M059J (cell line): Measurements from ENCODE around the gene ANTKMT. TPM values are rescaled to one million over a fixed set of nuclear protein-coding genes. Genes with fewer than 3 reads are reported as not detected.
A peak's percentile ranks its signal among the peaks of the same experiment; 100 is the strongest.
"Not testable (repeated sequence)": the region's sequence is repeated elsewhere in the genome, so short reads cannot be mapped to it uniquely, and the experiment has no call there.

Source experiments
- DNase-seq: peaks from one replicate; pipeline ENCODE4 v3.0.0-alpha.2; 2012; ENCODE audit warnings: low read depth
- total RNA-seq: library from RNA; depleted of rRNA; stranded (reverse); fragments of >200 nt; shearing (Covaris generic); gene quantifications from 2 replicates; pipeline ENCODE4 v1.2.3, GENCODE V29; 2014

ANTKMT gene
- total RNA-seq, 1 experiment from 2014 or later = 30.4 TPM

DNA sequence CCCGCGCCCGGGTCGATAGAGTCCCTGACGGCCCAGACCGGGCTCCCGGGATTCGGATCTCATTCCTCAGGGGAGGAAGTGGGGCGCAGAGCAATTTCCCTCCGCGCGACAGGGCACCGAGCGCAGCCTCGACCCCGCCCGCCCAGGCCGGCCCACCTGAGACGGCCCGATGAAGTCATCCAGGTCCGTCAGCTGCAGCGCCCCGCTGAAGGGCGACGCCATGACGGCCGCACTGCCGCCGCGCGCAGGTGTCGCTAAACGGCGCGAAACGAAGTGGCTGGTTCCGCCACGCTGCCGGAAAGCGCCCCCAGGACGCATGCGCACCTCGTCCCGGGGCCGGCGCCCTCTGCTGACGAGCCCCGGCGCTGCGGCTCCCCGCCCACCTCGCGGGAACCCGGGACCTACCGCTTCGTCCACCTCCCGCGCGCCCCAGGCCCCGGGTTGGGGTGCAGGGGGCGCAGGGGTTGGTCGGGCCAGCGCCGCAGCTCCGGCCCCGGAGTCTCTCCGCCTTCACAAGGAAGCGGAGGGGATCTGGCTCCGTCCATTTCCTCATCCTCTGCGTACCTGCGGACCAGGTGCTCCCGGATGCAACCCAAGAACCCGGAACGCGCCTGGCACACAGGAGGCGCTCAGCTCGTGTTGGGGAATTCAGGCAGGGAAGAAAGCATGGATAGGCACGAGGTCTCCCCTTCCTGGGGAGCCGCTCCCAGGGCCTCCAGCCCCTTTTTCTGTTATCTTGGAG is 20.0 kb downstream of the ANTKMT start, which contains the start of gene CIAO3:
CIAO3 (minus strand) TSS at position 234 of the 742 bp plus-strand sequence; CDS start at position 222, 12 bp downstream.
- peak; percentile 82 for DNase-seq

DNA sequence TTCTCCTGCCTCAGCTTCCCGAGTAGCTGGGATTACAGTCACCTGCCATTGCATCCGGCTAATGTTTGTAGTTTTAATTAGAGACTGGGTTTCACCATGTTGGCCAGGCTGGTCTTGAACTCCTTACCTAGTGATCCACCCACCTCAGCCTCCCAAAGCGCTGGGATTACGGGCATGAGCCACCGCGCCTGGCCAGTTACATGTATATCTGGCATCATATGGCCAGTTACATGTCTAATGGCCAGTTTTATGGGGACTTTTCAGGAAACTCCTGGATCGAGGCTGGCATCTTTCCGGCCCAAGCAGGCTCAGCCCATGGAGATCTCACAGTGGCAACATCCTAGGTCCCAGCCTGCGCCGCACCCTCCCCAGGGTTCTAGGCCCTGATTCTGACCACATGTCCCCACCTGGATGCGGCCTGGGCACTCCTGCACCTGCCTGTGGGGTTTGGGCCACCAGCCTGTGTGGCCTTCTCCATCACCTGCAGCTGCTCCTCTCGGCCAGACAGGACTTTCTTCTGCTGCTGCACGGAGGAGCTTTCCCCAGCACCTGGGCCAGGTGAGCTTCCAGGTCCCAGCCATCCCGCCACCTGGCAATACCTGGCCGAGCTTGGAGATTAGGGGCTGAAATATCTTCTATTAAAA is 21.2 kb downstream of the ANTKMT start:
- DNase-seq = no peak

DNA sequence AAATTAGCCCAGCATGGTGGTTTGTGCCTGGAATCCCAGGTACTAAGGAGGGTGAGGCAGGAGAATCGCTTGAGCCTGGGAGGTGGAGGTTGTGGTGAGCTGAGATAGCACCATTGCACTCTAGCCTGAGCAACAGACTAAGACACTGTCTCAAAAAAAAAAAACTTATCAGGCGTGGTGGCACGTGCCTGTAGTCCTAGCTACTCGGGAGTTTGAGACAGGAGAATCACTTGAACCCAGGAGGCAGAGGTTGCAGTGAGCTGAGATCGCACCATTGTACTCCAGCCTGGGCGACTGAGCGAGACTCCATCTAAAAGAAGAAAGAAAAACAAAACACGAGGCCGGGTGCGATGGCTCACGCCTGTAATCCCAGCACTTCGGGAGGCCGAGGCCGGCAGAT is 21.9 kb downstream of the ANTKMT start:
- DNase-seq = not testable (repeated sequence)

DNA sequence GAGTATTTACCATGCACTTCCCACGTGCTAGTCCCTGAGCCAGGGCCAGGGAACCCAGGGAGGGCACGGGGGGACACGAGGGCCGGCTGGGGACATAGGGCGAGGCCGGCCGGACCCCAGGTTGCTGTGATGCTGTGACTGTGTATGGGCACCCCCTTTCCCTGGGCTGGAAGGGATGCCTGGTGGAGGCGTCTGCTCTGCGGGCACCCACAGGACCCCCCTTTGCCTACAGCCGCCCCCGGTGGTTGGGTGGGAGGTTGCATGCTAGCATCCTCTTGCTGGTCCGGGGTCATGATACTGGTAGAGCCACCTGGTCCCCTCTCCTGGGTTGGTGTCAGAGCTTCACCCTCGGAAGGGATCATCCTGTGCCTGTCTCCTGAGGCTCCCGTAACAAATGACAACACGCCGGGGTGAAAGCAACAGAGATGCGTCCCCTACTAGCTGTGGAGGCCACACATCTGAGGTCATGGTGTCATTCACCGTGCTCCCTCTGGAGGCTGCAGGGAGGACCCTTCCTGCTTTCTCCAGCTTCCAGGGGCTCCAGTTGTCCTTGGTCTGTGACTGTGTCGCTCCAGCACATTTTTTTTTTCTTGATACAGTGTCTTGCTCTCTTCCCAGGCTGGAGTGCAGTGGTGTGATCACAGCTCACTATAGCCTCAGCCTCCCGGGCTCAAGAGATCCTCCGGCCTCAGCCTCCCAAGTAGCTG is 23.0 kb downstream of the ANTKMT start:
- DNase-seq = no peak

DNA sequence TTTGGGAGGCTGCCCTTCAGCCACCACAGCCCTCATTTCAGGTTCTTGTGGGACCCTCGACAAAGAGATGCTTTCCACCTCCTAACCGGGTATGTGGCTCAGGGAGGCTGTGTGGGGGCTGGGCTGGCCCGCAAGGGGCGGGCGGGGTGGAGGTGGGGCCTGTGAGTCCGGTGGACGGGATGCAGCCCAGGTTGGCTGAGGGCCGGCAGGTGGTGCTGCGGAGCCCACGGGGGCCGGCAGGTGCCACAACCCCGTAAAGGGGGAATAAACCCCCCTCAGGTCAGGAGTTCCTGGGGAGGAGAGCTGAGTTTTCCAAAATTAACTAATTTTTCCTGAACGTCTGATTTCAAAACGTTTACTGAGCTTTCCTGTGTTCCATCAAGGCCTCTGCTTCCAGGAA is 24.8 kb downstream of the ANTKMT start:
- no peak for DNase-seq

DNA sequence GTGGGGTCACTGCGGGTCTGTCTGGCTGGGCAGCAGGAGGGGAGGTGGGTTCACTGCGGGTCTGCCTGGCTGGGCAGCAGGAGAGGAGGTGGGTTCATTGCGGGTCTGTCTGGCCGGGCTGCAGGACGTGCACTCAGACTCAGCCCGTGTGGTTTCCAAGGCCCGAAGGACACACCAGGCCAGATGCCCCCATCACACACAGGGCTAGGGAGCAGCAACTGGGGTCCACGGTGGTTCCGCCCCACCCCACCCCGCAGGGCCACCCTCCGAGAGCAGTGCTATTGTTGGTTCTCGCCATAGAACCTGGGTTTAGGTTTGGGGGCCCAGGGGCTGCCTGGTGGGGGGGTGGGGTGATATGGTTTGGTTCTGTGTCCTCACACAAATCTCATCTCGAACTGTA is 25.7 kb downstream of the ANTKMT start:
- no peak for DNase-seq

DNA sequence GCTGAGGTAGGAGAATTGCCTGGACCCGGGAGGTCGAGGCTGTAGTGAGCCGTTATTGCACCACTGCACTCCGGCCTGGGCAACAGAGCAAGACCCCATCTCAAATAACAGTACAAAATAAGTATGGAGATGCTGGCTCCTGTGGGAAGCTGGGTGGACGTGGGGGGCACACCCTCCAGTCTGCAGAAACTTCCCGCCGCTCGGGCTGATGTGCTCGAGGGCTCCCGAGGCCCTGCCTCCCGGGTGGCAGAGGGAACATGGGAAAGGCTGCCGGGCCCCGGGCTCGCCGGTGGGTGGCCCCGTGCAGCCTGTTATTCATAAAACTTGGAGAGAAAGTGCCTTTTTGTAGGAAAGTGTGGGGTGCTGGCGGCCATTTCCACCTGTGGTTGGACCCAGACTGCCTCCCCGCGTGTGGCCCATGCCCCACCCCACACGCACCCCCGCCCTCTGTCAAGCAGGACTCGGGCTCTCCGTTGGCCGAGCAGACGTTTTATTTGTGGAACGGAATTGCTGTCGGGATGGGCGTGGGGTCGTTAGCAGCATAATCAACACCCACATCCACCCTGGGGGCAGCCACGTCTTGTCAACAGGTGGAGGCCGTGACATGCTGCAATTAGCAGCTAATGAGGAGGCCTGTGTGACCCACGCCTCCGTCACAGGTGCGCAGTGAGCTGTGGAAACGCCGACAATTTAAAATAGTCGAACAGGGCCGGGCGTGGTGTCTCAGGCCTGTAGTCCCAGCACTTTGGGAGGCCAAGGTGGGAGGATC is 27.2 kb downstream of the ANTKMT start:
- no peak for DNase-seq

DNA sequence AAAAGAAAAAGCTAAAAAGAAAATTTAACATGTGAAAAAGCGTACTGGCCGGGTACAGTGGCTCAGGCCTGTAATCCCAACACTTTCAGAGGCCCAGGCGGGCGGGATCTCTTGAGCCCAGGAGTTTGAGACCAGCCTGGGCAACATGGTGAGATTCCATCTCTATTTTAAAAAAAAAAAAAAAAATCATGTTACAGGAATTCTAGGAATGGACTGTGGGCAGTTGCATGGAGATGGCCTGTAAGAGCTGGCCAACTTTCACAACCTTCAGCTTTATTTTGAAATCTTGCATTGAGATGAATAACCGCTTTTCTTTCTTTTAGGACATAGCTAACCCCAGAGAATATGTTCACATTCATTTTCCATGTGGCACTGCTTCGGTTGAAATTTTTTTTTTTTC is 28.1 kb downstream of the ANTKMT start:
- DNase-seq = peak; percentile 42

DNA sequence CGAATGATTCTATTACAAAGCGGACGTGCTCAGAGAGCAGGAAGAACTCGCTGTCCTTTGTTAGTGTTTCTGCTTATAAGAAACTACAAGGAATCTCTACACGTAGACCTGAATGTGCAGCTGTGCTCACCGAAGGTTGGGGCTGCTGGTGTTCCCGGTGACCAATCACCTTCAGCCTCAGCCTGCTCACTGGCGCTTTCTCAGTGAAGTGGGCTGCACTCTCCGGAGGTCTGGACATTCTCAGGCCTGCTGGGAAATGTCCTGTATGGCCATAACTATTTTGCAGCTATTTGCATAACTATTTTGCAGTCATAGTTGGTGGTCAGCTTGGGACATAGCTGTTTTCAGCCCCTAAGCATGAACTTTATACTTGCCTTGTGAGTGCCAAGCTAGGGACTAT is 29.5 kb downstream of the ANTKMT start:
- no peak for DNase-seq

DNA sequence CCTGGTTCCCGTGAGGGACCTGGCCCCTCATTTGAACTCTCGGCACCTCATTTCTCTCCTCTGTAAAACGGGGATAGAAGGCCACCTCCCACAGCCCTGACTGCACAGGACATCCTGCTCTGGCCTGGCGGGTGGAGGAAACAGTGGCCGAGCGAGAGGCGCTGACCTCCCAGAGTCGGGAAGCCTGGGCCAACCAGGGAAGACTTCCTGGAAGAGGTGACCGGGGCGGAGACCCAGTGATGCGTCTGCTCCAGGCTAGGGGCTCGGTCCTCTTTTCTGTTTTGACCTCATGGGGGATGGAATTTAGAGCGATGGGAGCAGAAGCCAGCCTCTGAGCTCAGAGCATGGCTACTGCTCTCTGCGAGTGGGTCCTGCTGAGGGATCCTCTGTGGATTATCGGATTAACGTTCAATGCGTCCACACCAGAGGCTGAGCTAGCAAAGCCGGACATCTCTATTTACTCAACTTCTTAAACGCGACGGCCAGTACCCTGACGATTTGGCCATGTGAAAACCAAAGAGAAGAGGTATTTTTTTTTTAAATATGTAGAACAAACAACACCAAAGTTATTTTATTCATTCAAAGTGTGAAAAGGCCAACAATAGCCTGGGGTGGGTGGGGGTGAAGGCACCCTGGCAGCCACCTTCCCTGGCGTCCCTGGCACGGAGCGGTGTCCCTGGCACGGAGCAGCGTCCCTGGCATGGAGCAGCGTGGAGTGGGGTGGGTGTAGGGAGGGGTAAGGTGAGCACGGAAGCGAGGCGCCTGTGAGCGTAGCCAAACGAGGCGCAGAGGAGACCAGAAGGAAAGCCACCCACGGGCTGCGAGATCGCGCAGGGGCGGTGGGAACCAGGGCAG is 30.4 kb downstream of the ANTKMT start:
- DNase-seq = no peak

DNA sequence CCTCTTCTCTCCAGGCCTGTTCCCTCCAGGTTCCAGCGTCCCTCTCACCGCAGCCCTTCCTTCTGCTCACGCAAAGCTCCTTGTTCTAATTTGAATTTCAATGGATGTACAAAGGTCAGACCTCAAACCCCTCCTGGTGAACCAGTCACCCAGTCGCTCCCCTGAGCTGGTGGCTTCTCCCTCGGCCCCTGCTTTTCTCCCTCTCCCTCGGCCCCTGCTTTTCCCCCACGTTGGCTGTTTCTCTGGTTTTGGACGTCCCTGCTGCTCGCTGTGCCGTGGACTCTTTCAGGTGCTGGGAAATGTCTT is 31.0 kb downstream of the ANTKMT start:
- no peak for DNase-seq

DNA sequence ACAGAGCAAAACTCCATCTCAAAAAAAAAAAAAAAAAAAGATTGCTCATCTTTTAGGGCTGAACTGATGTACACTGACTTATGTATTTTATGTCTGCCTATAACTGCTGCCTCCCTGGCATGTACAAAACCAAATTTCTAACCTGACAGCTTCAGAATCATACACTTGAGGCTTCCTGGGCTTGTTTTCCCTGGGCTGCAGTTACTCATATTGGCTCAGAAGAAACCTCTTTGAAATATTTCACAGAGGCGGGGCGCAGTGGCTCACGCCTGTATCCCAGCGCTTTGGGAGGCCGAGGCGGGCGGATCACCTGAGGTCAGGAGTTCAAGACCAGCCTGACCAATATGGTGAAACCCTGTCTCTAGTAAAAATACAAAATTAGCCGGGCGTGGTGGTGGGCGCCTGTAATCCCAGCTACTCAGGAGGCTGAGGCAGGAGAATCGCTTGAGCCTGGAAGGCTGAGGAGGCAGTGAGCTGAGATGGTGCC is 33.2 kb downstream of the ANTKMT start:
- DNase-seq = not testable (repeated sequence)

DNA sequence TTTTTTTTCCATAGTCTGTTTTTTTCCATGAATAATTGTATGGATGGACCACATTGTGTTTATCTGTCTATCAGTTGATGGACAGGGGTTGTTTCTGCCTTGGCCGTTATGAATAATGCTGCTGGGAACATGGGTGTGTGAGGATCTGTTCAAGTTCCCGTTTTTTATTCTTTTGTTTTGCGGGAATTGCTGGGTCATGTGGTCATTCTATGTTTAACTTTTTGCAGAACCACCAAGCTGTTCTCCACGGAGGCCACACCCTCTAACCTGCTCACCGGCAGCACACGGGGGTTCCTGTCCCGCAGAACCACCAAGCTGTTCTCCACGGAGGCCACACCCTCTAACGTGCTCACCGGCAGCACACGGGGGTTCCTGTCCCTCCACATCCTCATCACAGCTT is 33.7 kb downstream of the ANTKMT start:
- DNase-seq = no peak

DNA sequence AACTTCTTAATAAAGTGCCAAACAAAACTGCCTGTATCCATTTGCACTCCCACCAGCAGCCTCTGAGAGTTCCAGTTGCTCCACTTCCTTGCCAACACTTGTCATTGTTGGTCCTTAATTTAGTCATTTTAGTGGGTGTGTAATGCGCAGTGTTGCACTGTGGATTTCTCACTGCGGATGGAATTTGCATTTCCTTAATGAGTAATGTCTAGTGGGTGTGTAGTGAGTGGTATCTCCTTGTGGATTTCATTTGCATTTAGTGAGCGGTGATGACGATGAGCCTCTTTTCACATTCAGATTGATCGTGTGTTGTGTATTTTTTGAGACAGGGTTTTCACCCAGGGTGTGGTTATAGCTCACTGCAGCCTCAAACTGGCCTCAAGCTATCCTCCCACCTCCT is 35.5 kb downstream of the ANTKMT start:
- DNase-seq = no peak

DNA sequence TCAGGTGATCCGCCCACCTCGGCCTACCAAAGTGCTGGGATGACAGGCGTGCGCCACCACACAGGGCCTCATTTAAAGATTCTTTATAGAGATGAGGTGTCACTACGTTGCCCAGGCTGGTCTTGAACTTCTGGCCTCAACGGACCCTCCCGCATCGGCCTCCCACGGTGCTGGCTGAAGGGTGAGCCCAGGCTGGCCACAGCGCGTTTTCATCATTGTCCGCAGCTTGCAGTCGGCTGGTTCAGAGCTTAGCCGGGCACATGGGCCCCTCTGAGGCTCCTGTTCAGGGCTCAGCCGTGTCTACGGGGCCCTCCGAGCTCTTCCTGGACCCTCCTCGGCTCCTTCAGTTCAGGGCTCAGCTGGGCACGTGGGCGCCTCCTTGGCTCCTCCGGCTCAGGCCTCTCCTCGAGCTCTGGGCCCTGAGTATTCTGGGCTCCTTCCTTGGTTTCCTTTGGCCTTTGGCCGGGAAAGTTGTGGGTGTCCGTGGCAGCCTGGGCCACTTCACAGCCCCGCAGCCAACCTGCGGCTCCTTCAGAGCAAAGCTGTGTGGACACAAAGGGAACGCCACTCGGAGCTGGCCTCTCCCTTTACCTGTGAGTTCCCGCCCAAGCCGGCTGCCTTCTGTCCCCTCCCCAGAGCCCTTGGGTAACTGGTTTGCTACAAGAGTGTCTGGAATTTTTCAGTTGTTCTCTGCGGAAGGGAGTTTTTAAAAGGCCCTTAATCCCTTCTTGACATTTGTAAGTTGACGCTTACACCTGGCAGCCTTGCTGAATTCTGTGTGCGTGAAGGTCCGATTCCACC is 38.4 kb downstream of the ANTKMT start:
- no peak for DNase-seq

DNA sequence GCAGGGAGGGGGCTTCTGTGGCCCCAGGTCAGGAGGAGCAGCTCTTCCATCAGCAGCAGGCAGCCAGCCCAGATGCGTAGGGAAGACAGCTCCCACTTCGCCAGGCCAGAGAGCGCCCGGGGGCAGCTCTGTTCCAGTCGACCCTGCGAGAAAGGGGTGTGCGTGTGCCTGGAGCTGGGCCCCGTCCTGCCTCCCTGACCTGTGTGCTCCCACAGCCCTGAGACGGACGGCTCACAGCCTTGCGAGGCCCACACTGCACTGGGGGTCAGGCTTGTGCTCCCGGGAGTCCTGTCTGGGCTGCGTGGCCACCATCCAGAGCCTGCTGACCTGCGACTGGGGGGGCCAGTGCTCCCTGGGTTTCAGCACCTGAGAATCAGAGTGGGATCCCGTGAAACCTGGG is 39.1 kb downstream of the ANTKMT start:
- DNase-seq = no peak

DNA sequence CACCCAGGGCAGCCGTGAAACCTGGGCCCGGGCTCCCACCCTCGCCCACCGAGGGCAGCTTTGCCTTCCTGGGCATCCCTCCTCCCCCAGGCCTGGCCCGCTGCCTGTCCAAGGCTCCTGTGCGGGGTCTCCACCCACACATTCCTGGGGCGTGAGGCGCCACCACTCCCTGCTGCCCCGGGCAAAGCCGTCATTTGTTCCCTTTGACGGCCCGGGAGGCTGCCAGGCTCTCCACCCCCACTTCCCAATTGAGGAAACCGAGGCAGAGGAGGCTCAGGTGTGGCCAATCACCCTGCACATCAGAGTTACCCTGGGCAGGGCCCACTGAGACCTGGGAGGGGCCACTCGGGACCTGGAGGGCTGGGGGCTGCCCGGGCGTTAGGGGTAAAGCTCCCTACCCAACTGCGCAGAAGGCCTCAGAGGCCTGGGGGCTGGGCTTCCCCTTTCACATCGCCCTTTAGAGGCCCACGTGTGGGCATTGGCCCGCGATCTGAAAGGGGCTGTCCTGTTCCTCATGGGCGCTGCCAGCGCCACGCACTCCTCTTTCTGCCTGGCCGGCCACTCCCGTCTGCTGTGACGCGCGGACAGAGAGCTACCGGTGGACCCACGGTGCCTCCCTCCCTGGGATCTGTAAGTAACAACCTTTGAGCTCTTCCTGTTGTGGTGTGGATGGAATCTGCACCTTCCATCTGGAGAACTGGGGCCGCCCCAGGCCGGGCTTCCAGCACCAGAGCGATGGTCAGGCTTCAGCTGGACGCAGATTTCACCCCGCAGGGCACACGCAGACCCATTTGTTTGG is 39.8 kb downstream of the ANTKMT start, which contains the start of gene MSLN:
MSLN (plus strand) TSS at position 190 of the 799 bp plus-strand sequence. CDS start 1,947 bp downstream, outside the sequence.
- DNase-seq = peak; percentile 70

DNA sequence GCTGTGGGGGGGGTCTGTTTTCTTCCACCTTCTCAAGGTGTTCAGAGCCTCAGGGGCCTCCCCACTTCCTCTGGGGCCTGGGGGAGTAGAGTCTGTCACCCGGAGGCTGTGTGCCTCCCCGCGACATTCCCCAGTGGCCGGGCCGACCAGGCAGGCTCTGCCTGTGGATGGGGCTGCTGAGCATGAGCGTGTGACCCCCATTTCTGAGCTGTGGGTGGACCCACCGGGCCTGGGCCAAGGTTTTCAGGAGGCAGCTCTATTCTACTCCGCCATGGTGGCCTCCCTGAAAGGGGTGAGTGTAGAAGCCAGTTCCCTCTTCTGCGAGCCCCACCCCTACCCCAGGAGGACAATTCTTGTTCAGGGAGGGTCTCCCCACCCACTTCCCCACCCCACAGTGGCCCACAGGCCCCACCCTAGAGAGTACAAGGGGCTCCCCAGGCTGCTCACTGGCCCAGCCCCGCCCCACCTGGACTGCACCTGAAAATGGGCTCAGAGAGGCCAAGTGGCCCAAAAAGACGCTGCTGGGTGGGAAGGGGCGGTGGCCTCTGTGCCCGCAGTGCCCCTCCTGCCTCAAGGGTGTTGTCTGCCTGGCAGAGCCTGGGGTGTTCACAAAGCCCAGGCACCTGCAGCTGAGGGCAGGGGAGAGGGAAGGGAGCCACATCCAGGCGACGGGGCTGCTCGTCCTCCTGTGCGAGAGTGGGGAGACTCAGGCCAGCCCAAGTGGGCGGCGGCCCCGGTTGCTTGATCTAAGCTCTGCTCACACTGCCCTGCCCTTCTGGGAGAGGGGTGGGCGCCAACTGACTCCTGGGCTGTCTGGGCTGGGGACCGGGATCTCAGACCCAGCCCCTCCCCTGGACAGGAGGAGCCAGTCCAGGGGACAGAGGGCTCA is 40.9 kb downstream of the ANTKMT start:
- DNase-seq = no peak
